SKM-1 treated with dmso at 0.1 percent for 144 hours (cell line): ENCODE data around the gene TPCN2.

Source experiments
- DNase-seq: peaks from one replicate; lab custom pipeline; 2025; ENCODE audit not compliant: unreplicated experiment; lab: John Stamatoyannopoulos, UW

TPCN2 gene

DNA sequence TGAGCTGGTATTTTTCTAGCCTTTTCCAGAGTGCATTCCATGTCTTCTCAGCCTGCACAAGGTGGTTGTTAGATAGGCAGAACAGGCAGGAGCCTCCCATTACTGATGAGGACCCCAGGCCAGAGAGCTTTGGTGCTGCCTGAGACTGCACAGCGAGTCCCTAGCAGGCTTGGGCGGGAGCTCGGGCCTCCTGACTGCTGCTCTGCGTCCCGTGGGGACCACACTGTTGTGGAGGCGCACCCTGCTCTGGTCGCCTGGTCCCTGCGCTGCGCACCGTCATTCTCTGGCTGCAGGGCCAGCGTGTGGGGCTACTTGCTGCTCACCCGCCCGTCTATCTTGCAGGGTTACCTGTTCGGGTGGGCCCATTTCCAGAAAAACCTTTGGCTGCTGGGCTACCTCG is 8.5 kb downstream of the TPCN2 start:
- DNase-seq, result no peak

GRCh38 chr11:69057801-69058200 is 9.1 kb downstream of the TPCN2 start:
- DNase-seq, result no peak

DNA sequence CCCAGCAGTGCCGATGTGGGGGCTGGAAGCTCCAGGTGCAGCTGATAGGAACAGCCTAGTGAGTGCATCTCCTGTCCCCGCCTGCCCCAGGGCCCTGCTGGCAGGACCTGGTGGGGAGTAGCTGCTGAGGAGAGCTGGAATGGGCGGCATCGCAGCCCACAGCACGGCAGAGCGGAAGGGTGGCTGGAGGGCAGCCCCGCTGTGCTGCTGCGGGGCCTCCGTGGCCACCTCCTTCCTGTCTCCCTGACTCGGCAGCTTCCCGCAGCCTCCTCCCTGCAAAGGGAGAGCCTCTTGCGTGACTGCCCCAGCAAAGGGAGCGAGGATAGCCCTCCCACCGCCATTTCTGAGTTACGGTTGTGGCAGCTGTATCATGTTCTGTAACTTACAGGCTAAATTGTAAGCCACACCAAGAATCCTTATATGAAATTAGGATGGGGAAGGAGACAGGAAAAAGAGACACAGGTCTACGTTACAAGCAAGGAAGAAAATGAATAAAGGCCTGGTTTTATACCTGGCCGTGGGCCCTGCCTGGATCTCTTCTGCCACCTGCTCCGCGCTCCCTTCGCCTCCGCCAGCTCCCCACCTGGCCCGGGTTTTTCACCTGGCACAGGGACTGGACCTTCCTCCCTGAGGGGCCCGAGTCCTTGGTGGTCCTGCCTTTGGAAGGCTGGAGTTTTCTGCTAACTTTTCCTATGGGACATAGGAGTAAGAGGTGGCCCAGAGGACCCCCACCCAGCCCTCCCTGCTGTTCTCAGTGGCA is 10.0 kb downstream of the TPCN2 start:
- no peak for DNase-seq

- DNase-seq, result no peak
Measured at GRCh38 chr11:69059429-69059828, 10.7 kb downstream of the TPCN2 start.

DNA sequence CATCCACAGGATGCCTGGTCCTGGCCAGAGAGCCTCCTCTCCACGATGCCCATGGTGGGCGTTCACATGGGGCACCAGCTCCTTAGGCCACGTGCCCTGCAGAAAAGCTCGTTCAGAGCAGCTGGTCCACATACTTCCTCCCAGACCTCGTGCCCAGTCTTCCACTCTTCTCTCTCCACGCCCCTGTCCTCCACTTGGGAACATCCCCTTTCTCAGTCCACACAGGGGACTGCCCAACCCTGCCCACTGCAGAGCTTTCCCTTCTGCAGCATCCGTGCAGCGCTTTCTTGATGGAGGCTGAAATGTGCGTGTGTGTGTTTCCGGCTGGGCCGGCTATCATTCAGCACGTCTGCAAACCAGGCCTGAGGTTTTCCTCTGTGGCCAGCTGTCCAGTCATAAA is 11.3 kb downstream of the TPCN2 start:
- DNase-seq, result no peak

GRCh38 chr11:69060806-69061712 is 12.3 kb downstream of the TPCN2 start:
- DNase-seq, result no peak

- no peak for DNase-seq
Measured at GRCh38 chr11:69061713-69062053, 13.0 kb downstream of the TPCN2 start.

GRCh38 chr11:69062169-69062855 is 13.6 kb downstream of the TPCN2 start:
- DNase-seq, result no peak

DNA sequence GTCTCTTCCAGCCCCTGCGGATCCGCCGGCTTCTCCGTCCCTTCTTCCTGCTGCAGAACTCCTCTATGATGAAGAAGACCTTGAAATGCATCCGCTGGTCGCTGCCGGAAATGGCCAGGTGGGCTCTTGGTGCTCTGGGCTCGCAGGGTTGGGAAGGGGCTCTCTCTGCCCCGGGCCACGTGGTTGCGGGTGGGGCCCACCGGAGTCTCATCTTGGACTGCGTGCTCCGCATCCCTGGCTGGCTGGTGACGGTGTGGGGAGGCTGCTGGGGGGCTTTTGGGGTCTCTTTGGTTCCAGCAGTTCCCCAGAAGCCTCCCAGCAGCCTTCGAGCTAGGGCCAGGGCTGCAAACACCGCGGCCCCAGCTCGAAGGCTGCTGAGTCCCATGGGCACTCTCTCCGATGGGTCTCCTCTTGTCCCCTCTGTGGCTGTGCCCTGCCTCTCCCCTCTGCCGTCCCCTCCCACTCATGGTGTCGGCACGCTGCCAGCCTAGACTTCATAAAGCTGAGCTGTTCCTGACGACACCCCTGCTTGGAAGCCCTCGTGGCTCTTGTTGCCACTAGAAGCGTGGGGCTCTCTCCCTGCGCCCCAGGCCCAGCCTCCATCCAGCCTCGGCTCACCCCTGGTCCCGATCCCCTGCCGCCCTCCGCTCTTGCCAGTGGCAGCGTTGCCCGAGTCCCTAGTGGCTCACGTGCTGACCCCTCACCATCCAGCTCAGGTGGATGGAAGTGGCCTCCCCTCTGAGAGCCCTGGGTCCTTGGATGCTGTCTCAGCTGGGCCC is 14.3 kb downstream of the TPCN2 start:
- no peak for DNase-seq

DNA sequence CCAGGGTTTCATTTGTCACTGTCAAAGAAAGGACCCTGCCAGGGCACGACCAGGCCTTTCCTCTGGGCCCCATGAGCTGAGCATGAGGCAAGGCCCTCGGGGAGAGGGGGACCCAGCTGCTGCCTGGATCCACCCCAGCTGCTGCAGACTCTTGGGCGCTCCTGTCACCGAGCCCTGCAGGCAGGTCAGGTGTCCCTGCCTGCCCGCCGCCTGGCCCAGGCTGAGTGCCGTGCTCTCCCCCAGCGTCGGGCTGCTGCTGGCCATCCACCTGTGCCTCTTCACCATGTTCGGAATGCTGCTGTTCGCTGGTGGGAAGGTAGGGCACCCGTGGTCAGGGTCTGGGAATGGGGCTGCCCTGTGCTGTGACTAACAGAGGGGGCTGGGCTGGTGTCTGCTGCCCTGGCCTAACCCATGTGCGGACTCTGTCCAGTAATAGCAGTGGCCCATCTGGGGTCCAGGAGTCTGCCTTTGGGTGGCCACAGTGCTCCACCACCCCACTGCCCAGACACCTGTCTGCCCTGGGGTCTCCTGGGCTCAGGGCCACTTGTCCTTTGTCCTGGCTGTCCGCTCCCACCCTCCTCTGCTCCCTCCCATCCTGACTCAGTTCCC is 15.0 kb downstream of the TPCN2 start:
- no peak for DNase-seq

DNA sequence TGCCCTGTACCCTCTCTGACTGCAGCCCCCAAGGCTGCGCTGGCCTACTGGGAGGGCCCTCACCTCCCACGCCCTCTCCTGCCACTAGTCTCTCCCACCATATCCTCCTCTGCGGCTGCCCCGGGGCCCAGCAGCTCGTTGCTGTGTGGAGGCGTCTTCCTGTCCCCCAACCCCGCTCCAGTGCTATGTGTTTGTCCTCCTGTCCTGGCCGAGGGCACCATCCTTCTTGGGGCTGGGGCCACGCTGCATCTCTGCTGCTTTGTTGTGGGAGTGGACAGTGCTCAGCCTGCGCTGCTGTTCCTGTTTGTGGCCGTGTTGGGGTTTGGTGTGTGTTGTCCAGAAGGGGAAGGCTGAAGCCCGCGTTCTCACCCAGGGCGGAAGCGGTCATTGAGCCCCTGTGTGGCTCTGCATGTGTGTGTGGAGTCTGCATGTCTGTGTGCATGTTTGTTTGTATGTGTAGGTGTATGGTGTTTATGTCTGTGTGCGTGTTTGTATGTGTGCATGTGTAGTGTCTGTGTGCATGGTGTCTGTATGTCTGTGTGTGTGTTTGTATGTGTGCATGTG is 15.7 kb downstream of the TPCN2 start:
- no peak for DNase-seq

DNA sequence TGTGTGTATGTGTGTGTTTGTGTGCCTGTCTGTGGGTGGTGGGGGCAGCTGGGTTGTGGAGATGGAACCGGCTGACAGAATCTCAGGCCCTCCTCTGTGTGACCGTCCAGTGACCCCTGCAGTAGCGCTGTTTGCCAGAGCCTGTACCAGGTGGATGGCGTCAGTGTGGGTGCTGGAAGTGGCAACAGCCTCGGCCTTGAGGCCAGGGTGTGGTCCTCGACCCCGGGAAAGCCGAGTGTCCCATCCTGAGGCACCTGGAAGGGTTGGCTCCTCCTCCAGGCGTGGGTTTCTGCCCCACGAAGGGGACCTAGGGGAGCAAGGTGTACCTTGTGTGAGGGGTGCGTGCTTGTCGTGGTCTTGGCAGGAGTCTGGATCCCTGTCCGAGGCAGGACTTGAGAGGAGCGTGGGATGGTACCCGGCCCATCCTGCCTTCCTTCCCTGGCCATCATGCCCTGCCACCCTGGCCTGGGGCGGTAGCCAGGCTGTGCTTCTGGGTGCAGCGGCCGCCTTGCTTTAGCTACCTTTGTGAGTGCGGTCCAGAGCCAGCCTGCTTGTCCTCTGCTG is 16.5 kb downstream of the TPCN2 start:
- DNase-seq, result no peak

- no peak for DNase-seq
Measured at GRCh38 chr11:69066122-69067112, 17.7 kb downstream of the TPCN2 start.

- DNase-seq, result no peak
Measured at GRCh38 chr11:69067200-69067599, 18.5 kb downstream of the TPCN2 start.

DNA sequence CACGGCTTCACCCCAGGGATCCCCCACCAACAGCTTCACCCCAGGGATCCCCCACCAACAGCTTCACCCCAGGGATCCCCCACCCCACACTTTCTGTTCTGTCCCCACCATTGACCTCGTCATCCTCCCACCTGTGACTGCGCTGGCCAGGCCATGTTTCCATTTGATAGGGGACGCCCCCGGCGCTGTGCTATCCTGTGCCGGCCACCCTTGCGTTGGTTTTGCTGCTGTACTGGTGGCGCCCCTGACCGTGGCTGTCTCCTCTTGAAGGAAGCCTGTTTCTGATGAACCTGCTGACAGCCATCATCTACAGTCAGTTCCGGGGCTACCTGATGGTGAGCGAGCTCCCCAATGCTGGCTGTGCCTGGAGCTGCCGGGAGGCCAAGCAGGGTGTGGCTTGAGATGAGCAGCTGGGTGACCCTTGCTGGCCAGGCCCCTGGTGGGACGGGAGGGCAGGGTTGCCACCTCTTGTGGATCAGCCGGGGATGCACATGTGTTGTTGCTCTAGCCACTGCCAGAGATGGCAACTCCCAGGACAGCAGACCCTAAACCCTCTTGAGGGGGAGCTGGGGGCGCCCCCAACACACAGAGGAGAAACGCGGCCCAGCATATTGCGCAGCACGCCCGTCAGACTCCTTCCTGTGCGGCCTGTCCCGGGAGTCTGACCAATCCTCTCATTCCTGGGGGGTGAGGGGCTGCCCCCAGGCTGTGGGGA is 22.5 kb downstream of the TPCN2 start:
- no peak for DNase-seq

GRCh38 chr11:69071956-69072355 is 23.2 kb downstream of the TPCN2 start:
- DNase-seq, result no peak

GRCh38 chr11:69073469-69073868 is 24.7 kb downstream of the TPCN2 start:
- DNase-seq, result no peak
